COLO668 (cell line): Measurements from ENCODE around the gene EDN1.
"Not testable (repeated sequence)": the region's sequence is repeated elsewhere in the genome, so short reads cannot be mapped to it uniquely, and the experiment has no call there.

Source experiments
- DNase-seq: peaks from one replicate; lab custom pipeline; 2025; ENCODE audit not compliant: unreplicated experiment; lab: John Stamatoyannopoulos, UW

Gene EDN1

GRCh38 chr6:12324099-12324498 lies 33.9 kb downstream of the EDN1 start:
- no peak for DNase-seq

GRCh38 chr6:12324748-12325147 lies 34.6 kb downstream of the EDN1 start:
- no peak for DNase-seq

- DNase-seq, result no peak
These were observed 35.7 kb downstream of the EDN1 start for GRCh38 chr6:12325872-12326271.

DNA sequence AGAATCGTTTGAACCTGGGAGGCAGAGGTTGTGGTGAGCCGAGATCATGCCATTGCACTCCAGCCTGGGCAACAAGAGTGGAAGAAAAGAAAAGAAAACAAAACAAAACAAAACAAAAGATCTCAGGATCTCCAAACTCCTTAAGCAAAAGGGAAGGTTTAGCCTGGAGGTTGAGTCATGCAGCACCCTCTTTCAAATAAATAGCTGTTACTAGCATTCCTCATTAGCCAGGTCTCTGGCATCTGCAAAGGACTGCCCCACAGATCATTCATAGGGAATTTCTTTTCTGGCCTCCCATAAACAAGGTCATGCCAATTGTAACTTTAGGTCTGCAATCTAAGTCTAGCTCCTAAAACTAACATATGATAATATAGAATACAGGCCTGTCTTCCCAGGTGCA lies 37.2 kb downstream of the EDN1 start:
- DNase-seq, result no peak

DNA sequence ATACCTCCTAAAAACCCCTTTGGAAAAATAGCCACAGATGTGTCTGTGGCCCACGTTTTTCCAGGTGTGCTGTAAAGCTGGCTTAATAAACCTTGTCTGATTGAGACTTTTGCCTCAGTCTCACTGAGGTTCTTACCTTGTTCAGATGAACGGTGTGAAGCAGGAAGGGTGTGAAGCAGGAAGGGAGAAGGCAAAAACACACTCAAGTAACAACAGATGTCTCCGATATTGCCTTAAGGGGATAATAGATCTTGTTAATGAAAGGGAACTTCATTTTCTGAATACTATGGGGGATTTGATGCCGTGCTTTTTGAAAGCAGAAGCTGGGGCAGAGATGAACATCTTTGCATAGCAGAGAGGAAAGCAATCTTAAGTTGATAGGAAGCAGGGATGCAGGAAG lies 37.8 kb downstream of the EDN1 start:
- no peak for DNase-seq

DNA sequence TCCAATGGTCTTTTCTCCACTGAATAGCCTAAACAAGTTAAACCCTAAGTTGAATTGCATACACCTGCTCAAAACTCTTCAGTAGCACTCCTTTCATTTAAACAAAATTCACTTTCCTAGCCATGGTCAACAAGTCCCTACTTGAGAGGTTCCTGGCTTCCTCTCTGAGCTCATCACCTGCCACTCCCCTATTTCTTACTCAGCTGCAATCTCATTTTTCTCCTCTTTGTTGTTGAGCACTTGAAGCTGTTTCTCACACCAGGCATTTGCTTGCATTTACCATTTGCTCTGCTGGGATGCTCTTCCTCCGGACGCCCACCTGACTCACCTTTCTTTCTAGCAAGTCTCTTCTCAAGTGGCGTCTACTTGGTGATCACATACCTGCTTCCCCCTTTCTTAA lies 38.5 kb downstream of the EDN1 start:
- DNase-seq, result no peak

DNA sequence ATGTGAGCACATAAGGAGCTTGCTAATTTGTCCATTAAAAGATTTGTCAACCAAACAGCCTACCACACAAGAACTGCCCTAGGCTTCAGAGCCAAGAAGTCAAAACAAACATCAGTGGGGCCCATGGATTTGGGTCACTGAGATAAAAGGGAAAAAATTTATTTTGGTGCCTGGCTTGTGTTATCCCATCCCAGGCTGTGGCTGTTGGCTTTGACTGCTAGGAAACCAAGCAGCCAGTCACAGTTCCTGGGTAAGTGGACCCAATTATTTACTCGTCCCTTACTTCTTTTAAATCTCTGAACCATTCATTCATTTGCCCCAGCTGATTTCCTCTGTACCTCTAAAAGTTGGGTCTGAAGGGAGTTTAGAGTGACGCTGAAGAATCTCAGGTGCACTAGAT lies 41.3 kb downstream of the EDN1 start:
- DNase-seq, result no peak

- DNase-seq, result no peak
These were observed 42.0 kb downstream of the EDN1 start for GRCh38 chr6:12331951-12332749.

GRCh38 chr6:12332750-12333079 lies 42.6 kb downstream of the EDN1 start:
- DNase-seq, result not testable (repeated sequence)

- DNase-seq, result no peak
These were observed 43.0 kb downstream of the EDN1 start for GRCh38 chr6:12333128-12333527.

GRCh38 chr6:12334526-12335130 lies 44.5 kb downstream of the EDN1 start:
- no peak for DNase-seq

- no peak for DNase-seq
These were observed 45.0 kb downstream of the EDN1 start for GRCh38 chr6:12335131-12335527.

GRCh38 chr6:12335717-12336116 lies 45.6 kb downstream of the EDN1 start:
- no peak for DNase-seq

- DNase-seq, result no peak
These were observed 46.2 kb downstream of the EDN1 start for GRCh38 chr6:12336121-12336971.

GRCh38 chr6:12339022-12339421 lies 48.9 kb downstream of the EDN1 start:
- no peak for DNase-seq

DNA sequence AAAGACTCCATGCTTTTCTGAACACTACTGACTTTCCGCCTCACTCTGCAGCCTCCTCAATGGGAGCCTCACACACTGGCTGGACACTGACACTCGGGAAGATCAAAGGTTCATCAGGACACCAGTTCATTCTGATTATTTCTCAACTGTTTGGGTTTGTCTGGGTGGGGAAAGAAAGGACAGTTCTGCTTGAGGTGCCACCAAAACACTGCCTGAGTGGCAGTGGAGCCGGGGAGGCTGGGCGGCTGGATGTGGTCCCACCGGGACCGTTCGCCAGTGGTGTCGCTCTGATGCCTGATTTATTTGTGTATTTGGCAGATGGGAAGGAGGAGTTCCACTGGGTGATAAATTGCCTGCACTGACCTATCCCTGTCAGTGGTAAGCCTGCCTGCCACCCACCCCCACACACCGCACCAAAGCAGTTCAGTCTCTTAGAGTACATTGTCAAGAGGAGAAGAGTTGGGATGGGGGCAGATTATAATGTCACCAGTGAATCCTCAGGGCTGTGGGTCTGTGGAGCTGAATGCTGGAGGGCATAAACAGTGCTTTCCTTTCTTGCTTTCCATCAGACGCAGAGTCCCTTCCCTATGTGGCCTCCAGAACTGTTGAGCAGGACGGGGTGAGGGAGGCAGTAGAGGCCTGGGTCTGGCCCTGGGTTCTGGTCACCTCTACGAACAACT lies 49.8 kb downstream of the EDN1 start:
- DNase-seq, result no peak

DNA sequence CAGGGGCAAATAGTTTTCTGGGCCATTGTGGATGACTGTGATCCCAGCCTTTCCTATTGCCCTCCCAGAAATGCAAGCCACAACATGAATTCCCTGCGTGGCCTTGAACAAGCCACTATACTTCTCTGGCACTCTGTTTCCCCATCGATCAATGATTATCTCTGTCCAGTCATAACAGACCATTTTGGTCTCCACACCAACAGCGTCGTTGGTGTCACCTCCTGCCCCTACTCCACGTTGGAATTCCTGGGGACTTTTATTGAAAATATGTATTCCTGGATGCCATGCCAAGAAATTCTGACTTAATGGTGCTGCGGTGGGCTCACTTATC lies 50.3 kb downstream of the EDN1 start:
- DNase-seq, result no peak

DNA sequence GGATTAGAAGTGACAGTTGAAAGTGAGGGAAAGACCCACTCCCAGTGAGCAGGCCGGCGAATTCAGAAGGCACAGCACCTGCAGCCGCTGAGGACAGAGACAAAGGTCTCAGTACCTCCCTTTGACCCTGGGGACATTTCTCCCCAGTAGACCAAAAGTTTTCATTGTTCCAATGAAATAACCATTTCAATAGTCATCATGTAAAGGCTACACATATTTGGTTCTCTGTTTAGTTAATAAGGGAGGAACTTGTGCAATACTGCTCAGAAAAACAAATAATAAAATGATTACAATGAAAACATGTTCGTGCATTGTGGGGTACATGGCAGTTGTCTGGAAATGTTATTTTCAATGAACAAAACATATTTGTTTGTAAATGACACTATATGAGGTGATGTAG lies 52.5 kb downstream of the EDN1 start:
- no peak for DNase-seq

GRCh38 chr6:12343122-12343439 lies 52.9 kb downstream of the EDN1 start:
- no peak for DNase-seq

DNA sequence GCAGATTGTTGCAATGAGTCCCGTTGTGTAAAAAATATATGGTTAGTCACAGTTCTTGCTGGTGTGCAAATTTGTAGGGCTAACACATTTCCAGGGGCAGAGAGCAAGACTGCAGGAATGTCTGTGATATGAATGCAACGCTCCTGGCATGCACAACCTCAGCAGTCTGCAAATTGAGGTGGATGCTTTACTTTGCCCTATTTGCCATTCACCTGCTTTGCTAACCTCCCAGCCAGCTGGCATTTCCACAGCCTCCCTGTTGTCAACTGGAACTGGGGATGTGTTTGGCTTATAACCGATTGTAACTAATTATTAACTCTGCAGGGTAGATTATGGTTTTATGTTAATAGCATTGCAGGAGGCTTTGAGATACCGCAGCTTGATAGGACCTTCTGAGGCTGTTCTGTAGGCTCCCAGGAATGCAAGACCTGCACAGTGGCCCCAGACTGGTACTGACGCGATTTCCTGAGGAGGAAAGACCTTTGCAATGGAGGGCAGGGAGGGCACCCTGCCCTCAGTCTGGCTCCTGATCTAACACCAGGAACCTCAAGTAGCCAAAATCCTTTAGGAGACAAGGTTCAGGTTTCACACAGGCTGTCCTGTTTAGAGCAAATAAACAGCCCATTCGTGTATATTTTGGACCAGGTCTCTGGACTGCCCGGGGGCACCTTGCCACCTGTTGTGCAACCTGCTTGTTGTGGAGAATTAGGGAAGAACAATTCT lies 53.4 kb downstream of the EDN1 start:
- DNase-seq, result no peak

GRCh38 chr6:12344296-12344695 lies 54.1 kb downstream of the EDN1 start:
- no peak for DNase-seq
